SIG-M5 treated with dmso at 0.1 percent for 504 hours (cell line): ENCODE data around the gene ANO2.
"Not testable (repeated sequence)": the region's sequence is repeated elsewhere in the genome, so short reads cannot be mapped to it uniquely, and the experiment has no call there.

Source experiments
- DNase-seq: peaks from one replicate; lab custom pipeline; 2025; ENCODE audit not compliant: unreplicated experiment; lab: John Stamatoyannopoulos, UW

Gene ANO2

GRCh38 chr12:5889381-5890047, 55.5 kb downstream of the ANO2 start:
- no peak for DNase-seq

GRCh38 chr12:5888816-5889315, 56.2 kb downstream of the ANO2 start:
- no peak for DNase-seq

GRCh38 chr12:5887819-5888218, 57.2 kb downstream of the ANO2 start:
- DNase-seq: not testable (repeated sequence)

- DNase-seq: no peak
These were observed 60.2 kb downstream of the ANO2 start for GRCh38 chr12:5884866-5885265.

DNA sequence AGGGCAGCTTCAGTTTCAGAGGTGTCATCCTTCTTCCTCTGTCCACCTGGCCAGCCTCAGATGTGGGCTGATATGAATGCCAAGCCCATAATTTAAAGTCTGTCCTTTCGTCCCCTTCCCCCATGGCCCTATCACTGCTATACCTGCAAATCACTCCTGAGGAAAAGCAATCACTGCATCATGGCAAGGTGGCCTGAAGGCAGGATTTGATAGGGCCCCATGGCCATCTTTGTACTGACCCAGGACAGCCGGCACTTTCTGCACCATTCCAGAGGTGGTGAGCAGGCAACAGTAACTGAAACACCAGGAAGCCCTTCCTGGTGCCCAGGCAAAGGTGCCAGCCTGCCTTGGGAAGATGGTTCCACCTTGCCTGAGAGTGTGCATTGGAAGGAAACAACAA, 60.8 kb downstream of the ANO2 start:
- no peak for DNase-seq

- DNase-seq: no peak
These were observed 62.4 kb downstream of the ANO2 start for GRCh38 chr12:5882511-5883190.

DNA sequence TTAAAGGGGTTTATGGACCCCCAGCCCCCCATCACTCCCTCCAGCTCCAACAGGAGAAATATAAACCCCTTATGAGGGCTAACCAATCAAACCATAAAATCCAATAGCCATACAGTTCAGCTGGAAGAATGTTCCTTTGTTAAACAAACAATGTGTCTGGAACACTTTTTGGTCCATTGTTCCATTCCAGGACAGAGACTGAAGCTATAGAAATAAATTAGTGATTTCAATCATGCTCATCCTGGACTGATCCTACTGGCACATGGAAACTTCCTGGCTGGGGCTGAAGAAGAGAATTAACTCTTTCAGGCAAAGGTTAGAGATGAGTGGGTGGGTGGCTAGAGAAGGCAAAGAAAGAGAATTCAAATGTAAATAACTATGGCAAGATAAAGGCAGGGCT, 63.4 kb downstream of the ANO2 start:
- no peak for DNase-seq

- no peak for DNase-seq
These were observed 63.9 kb downstream of the ANO2 start for GRCh38 chr12:5881101-5881606.

- DNase-seq: no peak
These were observed 69.2 kb downstream of the ANO2 start for GRCh38 chr12:5875851-5876250.

DNA sequence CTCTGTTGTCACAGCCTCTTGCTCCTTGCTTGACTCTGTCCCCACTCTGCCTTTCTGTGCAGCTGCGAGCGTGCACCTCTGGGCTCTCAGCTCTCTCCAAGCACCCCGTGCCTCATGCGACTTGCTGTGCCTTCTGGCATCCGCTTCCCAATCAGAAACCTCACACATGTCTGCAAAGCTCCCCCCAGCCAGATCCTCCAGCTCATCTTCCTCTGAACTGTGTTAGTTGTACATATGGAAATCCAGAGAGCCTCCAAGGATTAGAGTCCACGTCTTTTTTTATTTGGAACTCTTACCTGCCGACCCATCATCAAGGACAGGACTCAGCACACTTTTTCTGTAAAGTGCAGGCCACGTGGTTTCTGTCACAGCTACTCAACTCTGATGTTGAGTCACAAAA, 70.5 kb downstream of the ANO2 start:
- no peak for DNase-seq

- DNase-seq: no peak
These were observed 71.7 kb downstream of the ANO2 start for GRCh38 chr12:5873281-5873919.

DNA sequence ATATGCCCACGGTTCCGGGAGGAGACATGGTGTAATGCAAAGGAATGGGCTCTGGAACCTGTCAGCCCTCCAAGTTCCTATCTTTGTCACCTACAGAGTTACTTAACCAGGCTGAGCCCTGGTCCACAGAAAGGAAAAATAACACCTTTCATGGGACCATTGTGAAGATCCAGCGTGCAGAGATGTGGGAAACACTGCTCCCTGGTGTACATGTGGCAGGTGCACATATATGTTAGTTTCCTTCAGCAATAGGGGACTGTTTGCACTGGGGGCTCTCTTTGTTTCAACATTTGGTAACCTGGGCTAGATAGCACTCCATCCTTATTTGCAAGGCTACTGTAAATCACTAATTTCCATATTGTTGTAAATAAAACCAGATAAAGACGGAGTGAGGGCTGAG, 72.3 kb downstream of the ANO2 start:
- DNase-seq: no peak

DNA sequence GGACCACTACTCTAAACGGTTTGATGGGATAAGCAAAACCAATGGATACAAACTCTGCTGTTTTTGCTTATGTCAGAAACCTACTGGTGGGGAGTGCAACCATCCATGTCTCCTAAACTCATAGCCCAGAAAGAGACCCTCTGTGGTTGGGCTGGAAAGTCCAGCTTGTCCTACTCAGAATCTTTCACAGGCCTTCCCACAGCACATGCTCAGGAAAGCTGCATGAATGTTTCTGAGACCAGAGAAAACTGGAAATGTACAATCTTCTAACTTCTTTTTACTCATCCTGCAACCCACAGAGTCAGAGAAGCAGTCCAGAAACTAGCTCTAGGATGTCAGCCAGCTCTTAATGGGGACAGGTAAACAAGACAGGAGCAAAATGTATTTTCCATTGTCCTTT, 73.3 kb downstream of the ANO2 start:
- no peak for DNase-seq

DNA sequence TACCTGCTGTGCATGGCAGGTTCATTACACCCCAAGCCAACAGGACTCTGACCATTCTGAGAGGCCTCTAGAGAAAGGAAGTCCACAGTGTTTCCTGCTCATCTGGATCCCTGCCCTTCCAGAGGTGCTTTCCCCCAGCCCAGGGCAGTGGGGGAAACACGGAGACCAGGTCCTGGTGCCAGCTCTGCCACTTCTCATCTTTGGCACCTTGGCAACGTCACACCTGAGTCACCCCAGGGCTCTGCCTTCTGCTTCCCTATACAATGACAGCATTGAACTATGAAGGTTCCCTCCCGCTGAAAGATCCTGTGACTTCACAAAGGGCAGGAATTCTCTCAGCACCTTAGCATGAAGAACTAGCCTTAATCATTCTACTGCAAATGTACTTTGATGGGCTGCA, 74.9 kb downstream of the ANO2 start:
- DNase-seq: no peak

DNA sequence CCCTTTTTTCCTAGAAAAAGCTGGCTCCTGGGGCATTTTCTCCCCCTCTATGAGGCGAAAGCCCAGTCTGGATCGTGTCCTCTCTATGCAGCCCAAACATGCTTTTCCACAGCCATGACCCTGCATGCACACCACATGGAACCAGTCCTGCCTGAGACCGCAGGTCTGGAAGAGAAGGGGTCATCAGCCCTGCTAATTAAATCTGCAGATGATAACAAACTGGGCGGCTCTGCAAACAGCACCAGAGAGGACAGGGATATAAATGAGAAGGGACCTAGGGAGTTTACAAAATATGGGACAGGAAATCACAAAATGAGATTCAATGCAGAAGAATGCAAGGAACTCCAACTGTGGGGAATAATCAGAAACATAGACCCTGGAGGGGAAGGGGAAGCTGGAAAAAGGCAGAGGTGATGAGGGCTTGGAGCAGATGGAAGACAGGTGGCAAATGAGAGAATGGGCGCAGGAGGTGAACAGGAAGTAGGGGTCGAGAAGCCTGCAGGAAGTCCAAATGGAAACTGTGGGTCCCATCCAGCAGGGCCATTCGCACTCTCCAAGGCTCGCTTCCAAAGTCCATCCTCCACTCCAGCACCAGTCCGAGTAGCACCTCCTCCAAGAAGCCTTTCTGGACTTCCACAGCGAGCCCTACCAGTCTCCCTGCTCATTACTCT, 76.3 kb downstream of the ANO2 start:
- DNase-seq: no peak

- DNase-seq: no peak
These were observed 79.7 kb downstream of the ANO2 start for GRCh38 chr12:5865397-5865796.

DNA sequence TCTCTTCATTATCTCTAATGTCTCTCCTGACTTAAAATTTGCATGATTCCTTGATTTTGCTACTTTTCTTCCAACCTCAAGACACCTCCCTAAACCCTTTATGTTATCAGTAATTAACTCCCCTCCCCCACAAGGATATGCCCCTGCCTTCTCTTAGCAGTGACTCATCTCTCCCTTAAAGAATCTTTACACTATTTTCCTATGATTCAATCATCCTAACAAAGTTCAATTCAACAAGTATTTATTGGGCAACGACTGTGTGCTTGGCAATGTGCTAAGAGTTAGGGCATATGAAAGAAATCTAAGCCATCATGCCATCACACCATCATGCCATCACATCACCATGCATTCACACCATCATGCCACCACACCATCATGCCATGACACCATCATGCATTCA, 80.1 kb downstream of the ANO2 start:
- no peak for DNase-seq

DNA sequence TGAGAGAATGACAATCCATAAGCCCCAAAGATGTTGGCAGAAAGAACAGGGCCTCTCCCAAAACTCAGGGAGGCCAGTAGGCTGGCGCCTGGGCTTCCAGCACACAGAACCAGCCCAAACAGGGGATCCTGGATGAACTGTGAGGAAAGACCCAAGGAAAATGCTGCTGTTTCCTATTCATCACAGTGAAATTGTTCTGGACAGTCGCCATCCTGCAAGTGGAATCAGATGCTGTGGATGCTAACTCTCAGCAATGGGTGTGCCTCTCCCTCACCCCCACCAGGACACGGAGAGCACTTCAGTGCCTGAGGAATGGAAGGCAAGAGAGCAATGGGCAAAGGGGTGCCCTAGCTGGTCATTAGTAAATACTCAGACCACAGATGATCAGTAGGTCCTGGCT, 80.8 kb downstream of the ANO2 start:
- no peak for DNase-seq

DNA sequence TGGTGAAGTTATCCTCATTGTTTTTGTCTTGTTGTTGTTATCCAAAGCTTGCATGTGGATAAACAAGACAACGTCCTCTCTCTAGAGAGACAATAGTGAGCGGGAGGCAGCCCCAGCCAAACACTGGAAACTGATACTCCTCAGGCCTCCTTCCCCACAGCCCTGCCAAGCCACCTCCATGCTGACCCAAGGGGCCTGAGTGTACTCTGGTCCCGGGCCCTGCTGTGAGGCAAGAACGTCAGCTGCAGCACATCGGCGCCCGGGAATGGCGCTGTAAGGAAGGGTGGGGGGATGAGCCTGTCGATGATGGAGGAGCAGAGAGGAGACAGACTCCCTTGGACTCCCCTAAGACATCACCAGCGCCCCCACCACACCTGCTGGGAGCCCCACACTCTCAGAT, 83.6 kb downstream of the ANO2 start:
- DNase-seq: no peak

- DNase-seq: no peak
These were observed 88.4 kb downstream of the ANO2 start for GRCh38 chr12:5856692-5857091.

- DNase-seq: no peak
These were observed 98.1 kb downstream of the ANO2 start for GRCh38 chr12:5846950-5847349.

DNA sequence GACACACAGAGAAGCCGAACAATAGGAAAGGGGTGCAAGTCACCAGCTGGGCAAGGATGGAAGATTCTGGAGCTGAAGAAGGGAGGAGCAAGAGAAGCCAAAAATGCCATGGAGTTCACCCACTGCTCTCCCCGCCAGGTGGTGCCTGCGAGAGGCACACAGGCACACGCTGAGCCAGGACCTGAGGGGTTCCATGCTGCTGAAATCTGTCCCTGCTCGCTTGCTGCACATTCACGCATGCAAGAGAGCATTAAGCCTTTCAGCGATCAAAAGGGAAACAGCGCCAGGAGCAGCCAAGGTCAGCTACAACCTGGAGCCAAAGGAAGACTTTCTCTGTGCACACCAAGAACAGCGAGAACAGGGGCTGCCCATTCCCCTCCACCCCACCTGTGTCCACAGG, 104.1 kb downstream of the ANO2 start:
- no peak for DNase-seq
